HepG2 (cell line): ENCODE results near the gene EEF1A1. TPM values are rescaled to one million over a fixed set of nuclear protein-coding genes. Genes with fewer than 3 reads are reported as not detected.
A peak's percentile ranks its signal among the peaks of the same experiment; 100 is the strongest.

Experiments
- BATF2 ChIP-seq: sonication (generic); formaldehyde crosslinking; IDR thresholded peaks from 2 replicates; pipeline ENCODE4 v1.8.0; 2022; ENCODE audit warnings: mild to moderate bottlenecking, missing genetic modification reagents, moderate library complexity
- CENPX ChIP-seq: sonication (generic); formaldehyde crosslinking; IDR thresholded peaks from 2 replicates; pipeline ENCODE4 v1.9.0; 2021; ENCODE audit warnings: mild to moderate bottlenecking, missing genetic modification reagents, moderate library complexity
- FOXA3 ChIP-seq: IDR thresholded peaks from 2 replicates; pipeline ENCODE4 v1.6.1; 2016; ENCODE audit warnings: missing genetic modification reagents, missing compliant biosample characterization
- MTA1 ChIP-seq: sonication (generic); formaldehyde crosslinking; IDR thresholded peaks from 2 replicates; pipeline ENCODE4 v1.4.0; 2020; ENCODE audit warnings: missing genetic modification reagents, mild to moderate bottlenecking, borderline replicate concordance
- NR2F6 ChIP-seq, 2 experiments: IDR thresholded peaks; 2 replicates each; pipeline ENCODE4 v1.6.1; 2016; ENCODE audit warnings: antibody characterized with exemption in 1 of 2, mild to moderate bottlenecking in 1 of 2
- POLR2AphosphoS2 ChIP-seq: IDR thresholded peaks from 2 replicates; pipeline ENCODE4 v1.6.1; 2011; ENCODE audit warnings: low read depth, low read length, improper control_type of control experiment
- PTBP1 ChIP-seq: fragments of 200-400 bp; formaldehyde crosslinking; IDR thresholded peaks from 2 replicates; pipeline ENCODE4 v1.6.1; 2018; ENCODE audit warnings: low read length, low read depth; ENCODE audit not compliant: poor library complexity, severe bottlenecking
- SAP130 ChIP-seq: IDR thresholded peaks from 2 replicates; pipeline ENCODE4 v1.6.1; 2016; ENCODE audit warnings: low read depth
- SMAD1 ChIP-seq: sonication (generic); formaldehyde crosslinking; IDR thresholded peaks from 2 replicates; pipeline ENCODE4 v1.4.0; 2020; ENCODE audit warnings: missing genetic modification reagents, low read depth, mild to moderate bottlenecking, borderline replicate concordance
- SP5 ChIP-seq: IDR thresholded peaks from 2 replicates; pipeline ENCODE4 v1.6.1; 2016; ENCODE audit warnings: low read depth, borderline replicate concordance
- TARDBP ChIP-seq: sonication (generic); formaldehyde crosslinking; IDR thresholded peaks from 2 replicates; pipeline ENCODE4 v1.8.0; 2022; ENCODE audit warnings: mild to moderate bottlenecking, missing genetic modification reagents
- TRIM22 ChIP-seq: fragments of 450-650 bp; IDR thresholded peaks from 2 replicates; pipeline ENCODE4 v1.6.1; 2017
- ZNF678 ChIP-seq: sonication (generic); formaldehyde crosslinking; IDR thresholded peaks from 2 replicates; pipeline ENCODE4 v1.4.0; 2020; ENCODE audit warnings: mild to moderate bottlenecking, missing genetic modification reagents
- ZNF772 ChIP-seq: sonication (generic); formaldehyde crosslinking; IDR thresholded peaks from 2 replicates; pipeline ENCODE4 v1.5.0; 2020; ENCODE audit warnings: mild to moderate bottlenecking, missing genetic modification reagents
- polyA plus RNA-seq, 8 experiments: library from polyadenylated mRNA; depleted of rRNA in 3 of 8; stranded (reverse) in 7 of 8; unstranded in 1 of 8; fragments of >200 nt; fragmentation: Illumina TruSeq in 4 of 8; extraction: Trizol in 4 of 8; gene quantifications; 2 replicates each; pipeline versions ENCODE4 v1.2.1 to v1.2.3, GENCODE V29; 2011 to 2016; ENCODE audit warnings: low read depth in 4 of 8, missing spikeins in 1 of 8, mixed read lengths in 1 of 8; ENCODE audit not compliant: insufficient read depth in 1 of 8
- total RNA-seq, 5 experiments: library from RNA; depleted of rRNA; stranded (reverse); fragments of >200 nt; fragmentation: Illumina TruSeq; extraction: Trizol; gene quantifications; 2 replicates each; pipeline ENCODE4 v1.2.3, GENCODE V29; 2016; ENCODE audit warnings: low read depth in 1 of 5
- TF ChIP-seq, protein P1 (sequence below): sonication (generic); formaldehyde crosslinking; IDR thresholded peaks from 2 replicates; pipeline ENCODE4 v1.5.0; 2020; ENCODE audit warnings: mild to moderate bottlenecking, missing genetic modification reagents, moderate library complexity
- TF ChIP-seq, protein P2 (sequence below): sonication (generic); formaldehyde crosslinking; IDR thresholded peaks from 2 replicates; pipeline ENCODE4 v1.4.0; 2020; ENCODE audit warnings: low read depth, mild to moderate bottlenecking, missing genetic modification reagents
- TF ChIP-seq, protein P3 (sequence below): IDR thresholded peaks from 2 replicates; pipeline ENCODE4 v1.6.1; 2016; ENCODE audit warnings: low read depth, missing genetic modification reagents, missing compliant biosample characterization

The EEF1A1 gene
- total and polyA plus RNA-seq, 2 of the 13 experiments (the other 11 are each of a cell fraction or from before 2014, with no cell fraction given), result 13,726 to 17,172 TPM

GRCh38 chr6:73521351-73521985 lies 636 bp upstream of the EEF1A1 start (continued):
- peak; percentile 28 for TF ChIP-seq PTBP1
- TF ChIP-seq BATF2, result no peak
- TF ChIP-seq TRIM22, result no peak
- TF ChIP-seq MTA1 (CRISPR knock-in tag), result no peak
- peak; percentile 66; the same call in 1 of the 2 replicates for TF ChIP-seq POLR2AphosphoS2
- TF ChIP-seq TARDBP, result peak; percentile 9; the same call in 1 of the 2 replicates
- no peak for TF ChIP-seq NR2F6 (IDR thresholded peaks at IDR 0.05)
- no peak for TF ChIP-seq NR2F6 (CRISPR knock-in tag; IDR thresholded peaks at IDR 0.05)
- TF ChIP-seq, protein P1, sequence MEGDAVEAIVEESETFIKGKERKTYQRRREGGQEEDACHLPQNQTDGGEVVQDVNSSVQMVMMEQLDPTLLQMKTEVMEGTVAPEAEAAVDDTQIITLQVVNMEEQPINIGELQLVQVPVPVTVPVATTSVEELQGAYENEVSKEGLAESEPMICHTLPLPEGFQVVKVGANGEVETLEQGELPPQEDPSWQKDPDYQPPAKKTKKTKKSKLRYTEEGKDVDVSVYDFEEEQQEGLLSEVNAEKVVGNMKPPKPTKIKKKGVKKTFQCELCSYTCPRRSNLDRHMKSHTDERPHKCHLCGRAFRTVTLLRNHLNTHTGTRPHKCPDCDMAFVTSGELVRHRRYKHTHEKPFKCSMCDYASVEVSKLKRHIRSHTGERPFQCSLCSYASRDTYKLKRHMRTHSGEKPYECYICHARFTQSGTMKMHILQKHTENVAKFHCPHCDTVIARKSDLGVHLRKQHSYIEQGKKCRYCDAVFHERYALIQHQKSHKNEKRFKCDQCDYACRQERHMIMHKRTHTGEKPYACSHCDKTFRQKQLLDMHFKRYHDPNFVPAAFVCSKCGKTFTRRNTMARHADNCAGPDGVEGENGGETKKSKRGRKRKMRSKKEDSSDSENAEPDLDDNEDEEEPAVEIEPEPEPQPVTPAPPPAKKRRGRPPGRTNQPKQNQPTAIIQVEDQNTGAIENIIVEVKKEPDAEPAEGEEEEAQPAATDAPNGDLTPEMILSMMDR (CRISPR knock-in tag), result no peak
- peak; percentile 54 for TF ChIP-seq SAP130 (CRISPR knock-in tag)
- no peak for TF ChIP-seq ZNF678 (CRISPR knock-in tag)
- no peak for TF ChIP-seq SP5 (CRISPR knock-in tag)
- TF ChIP-seq, protein P2, sequence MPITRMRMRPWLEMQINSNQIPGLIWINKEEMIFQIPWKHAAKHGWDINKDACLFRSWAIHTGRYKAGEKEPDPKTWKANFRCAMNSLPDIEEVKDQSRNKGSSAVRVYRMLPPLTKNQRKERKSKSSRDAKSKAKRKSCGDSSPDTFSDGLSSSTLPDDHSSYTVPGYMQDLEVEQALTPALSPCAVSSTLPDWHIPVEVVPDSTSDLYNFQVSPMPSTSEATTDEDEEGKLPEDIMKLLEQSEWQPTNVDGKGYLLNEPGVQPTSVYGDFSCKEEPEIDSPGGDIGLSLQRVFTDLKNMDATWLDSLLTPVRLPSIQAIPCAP (CRISPR knock-in tag), result no peak
- no peak for TF ChIP-seq SMAD1 (CRISPR knock-in tag)
- 0 out of 2 replicates have a peak, but pooled peaks have one; percentile 5 for TF ChIP-seq FOXA3 (CRISPR knock-in tag)
- no peak for TF ChIP-seq CENPX (CRISPR knock-in tag)
- TF ChIP-seq, protein P3, sequence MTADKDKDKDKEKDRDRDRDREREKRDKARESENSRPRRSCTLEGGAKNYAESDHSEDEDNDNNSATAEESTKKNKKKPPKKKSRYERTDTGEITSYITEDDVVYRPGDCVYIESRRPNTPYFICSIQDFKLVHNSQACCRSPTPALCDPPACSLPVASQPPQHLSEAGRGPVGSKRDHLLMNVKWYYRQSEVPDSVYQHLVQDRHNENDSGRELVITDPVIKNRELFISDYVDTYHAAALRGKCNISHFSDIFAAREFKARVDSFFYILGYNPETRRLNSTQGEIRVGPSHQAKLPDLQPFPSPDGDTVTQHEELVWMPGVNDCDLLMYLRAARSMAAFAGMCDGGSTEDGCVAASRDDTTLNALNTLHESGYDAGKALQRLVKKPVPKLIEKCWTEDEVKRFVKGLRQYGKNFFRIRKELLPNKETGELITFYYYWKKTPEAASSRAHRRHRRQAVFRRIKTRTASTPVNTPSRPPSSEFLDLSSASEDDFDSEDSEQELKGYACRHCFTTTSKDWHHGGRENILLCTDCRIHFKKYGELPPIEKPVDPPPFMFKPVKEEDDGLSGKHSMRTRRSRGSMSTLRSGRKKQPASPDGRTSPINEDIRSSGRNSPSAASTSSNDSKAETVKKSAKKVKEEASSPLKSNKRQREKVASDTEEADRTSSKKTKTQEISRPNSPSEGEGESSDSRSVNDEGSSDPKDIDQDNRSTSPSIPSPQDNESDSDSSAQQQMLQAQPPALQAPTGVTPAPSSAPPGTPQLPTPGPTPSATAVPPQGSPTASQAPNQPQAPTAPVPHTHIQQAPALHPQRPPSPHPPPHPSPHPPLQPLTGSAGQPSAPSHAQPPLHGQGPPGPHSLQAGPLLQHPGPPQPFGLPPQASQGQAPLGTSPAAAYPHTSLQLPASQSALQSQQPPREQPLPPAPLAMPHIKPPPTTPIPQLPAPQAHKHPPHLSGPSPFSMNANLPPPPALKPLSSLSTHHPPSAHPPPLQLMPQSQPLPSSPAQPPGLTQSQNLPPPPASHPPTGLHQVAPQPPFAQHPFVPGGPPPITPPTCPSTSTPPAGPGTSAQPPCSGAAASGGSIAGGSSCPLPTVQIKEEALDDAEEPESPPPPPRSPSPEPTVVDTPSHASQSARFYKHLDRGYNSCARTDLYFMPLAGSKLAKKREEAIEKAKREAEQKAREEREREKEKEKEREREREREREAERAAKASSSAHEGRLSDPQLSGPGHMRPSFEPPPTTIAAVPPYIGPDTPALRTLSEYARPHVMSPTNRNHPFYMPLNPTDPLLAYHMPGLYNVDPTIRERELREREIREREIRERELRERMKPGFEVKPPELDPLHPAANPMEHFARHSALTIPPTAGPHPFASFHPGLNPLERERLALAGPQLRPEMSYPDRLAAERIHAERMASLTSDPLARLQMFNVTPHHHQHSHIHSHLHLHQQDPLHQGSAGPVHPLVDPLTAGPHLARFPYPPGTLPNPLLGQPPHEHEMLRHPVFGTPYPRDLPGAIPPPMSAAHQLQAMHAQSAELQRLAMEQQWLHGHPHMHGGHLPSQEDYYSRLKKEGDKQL, result 0 out of 2 replicates have a peak, but pooled peaks have one; percentile 36
- no peak for TF ChIP-seq ZNF772 (CRISPR knock-in tag)
